ENCODE measurements around the gene IL22RA1.

DNA sequence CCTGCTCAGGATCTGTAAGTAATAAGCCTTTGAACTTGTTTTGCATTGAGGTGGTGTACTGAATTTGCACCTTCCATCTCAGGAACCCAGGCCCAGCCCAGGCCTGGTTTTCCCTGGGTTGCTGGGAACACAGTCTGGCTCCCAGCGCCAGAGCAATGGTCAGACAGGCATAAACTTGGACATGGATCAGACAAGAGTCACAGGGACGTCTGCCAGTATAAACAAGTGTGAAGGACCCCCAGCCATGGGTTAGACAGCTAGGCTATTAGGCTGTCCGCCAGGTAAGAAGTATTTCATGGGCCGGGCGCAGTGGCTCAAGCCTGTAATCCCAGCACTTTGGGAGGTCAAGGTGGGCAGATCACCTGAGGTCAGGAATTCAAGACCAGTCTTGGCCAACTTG lies 38.7 kb upstream of the IL22RA1 start:
- TF ChIP-seq, protein P1, sequence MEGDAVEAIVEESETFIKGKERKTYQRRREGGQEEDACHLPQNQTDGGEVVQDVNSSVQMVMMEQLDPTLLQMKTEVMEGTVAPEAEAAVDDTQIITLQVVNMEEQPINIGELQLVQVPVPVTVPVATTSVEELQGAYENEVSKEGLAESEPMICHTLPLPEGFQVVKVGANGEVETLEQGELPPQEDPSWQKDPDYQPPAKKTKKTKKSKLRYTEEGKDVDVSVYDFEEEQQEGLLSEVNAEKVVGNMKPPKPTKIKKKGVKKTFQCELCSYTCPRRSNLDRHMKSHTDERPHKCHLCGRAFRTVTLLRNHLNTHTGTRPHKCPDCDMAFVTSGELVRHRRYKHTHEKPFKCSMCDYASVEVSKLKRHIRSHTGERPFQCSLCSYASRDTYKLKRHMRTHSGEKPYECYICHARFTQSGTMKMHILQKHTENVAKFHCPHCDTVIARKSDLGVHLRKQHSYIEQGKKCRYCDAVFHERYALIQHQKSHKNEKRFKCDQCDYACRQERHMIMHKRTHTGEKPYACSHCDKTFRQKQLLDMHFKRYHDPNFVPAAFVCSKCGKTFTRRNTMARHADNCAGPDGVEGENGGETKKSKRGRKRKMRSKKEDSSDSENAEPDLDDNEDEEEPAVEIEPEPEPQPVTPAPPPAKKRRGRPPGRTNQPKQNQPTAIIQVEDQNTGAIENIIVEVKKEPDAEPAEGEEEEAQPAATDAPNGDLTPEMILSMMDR (IDR thresholded peaks at IDR 0.05): no peak
- TF ChIP-seq POLR2AphosphoS5 (IDR thresholded peaks at IDR 0.05): no peak
- no peak for TF ChIP-seq POLR2A (IDR thresholded peaks at IDR 0.05; ENCODE audit: low read depth)
- no peak for TF ChIP-seq EP300 (IDR thresholded peaks at IDR 0.05)

Data from esophagus muscularis mucosa (tissue), 4 donors.